Caco-2 (cell line): ENCODE measurements around the gene UBA1. TPM values are rescaled to one million over a fixed set of nuclear protein-coding genes. Genes with fewer than 3 reads are reported as not detected.
A peak's percentile ranks its signal among the peaks of the same experiment; 100 is the strongest.

Experiments used
- BruUV-seq: library from RNA; stranded (reverse); fragments of 400-500 nt; replicated peaks from 2 replicates; lab custom pipeline; 2021; lab: Mats Ljungman, UMichigan
- CTCF ChIA-PET: fragments of 300-600 bp; sonication (Branson Sonifier 250); formaldehyde crosslinking; loops from one replicate; lab custom pipeline; 2022; ENCODE audit warnings: antibody characterized with exemption; lab: Charles Lee
- POLR2A ChIA-PET: fragments of 300-600 bp; sonication (Branson Sonifier 250); formaldehyde crosslinking; loops from one replicate; lab custom pipeline; 2022; ENCODE audit warnings: antibody characterized with exemption; lab: Charles Lee
- DNase-seq, 2 experiments: peaks; one replicate each; pipeline versions ENCODE4 v3.0.0 to v3.0.0-alpha.2; 2020 to 2022
- H3K27me3 ChIP-seq: replicated peaks from 2 replicates; pipeline ENCODE4 v1.6.0; 2011; ENCODE audit warnings: low read length; ENCODE audit not compliant: control insufficient read depth, insufficient read depth
- H3K36me3 ChIP-seq: 2 replicates; pipeline ENCODE4 v1.5.1; 2011; ENCODE audit warnings: low read length; ENCODE audit not compliant: control insufficient read depth, insufficient read depth
- H3K4me1 ChIP-seq: fragments of 250-450 bp; sonication (Bioruptor Pico); 2 replicates; pipeline ENCODE4 v1.5.1; 2020; ENCODE audit warnings: mild to moderate bottlenecking
- H3K4me3 ChIP-seq: 2 replicates; pipeline ENCODE4 v1.5.1; 2011; ENCODE audit warnings: low read depth, mild to moderate bottlenecking, control low read depth, low read length
- H3K9me3 ChIP-seq: fragments of 250-450 bp; sonication (Bioruptor Pico); 2 replicates; pipeline ENCODE4 v1.5.1; 2020; ENCODE audit warnings: mild to moderate bottlenecking, moderate library complexity
- H3K27ac Mint-ChIP-seq: one replicate; pipeline ENCODE4 v1.8.0; 2022; ENCODE audit warnings: mixed read lengths; ENCODE audit not compliant: unreplicated experiment
- H3K27me3 Mint-ChIP-seq: one replicate; pipeline ENCODE4 v1.8.0; 2022; ENCODE audit warnings: mixed read lengths; ENCODE audit not compliant: insufficient read depth, unreplicated experiment
- H3K36me3 Mint-ChIP-seq: one replicate; pipeline ENCODE4 v1.8.0; 2022; ENCODE audit warnings: mild to moderate bottlenecking, mixed read lengths; ENCODE audit not compliant: insufficient read depth, unreplicated experiment
- H3K4me1 Mint-ChIP-seq: one replicate; pipeline ENCODE4 v1.8.0; 2022; ENCODE audit warnings: low read depth, mixed read lengths; ENCODE audit not compliant: unreplicated experiment
- H3K4me3 Mint-ChIP-seq: one replicate; pipeline ENCODE4 v1.8.0; 2022; ENCODE audit warnings: mild to moderate bottlenecking, moderate library complexity, mixed read lengths; ENCODE audit not compliant: unreplicated experiment
- H3K9me3 Mint-ChIP-seq: one replicate; pipeline ENCODE4 v1.8.0; 2022; ENCODE audit warnings: mixed read lengths; ENCODE audit not compliant: unreplicated experiment
- CTCF ChIP-seq, 2 experiments: fragments of 200-600 bp in 1 of 2; IDR thresholded peaks; 1 replicate in 1 of 2; 2 replicates in 1 of 2; pipeline versions ENCODE4 v1.5.1 to v1.8.0; 2011 to 2022; ENCODE audit warnings: antibody characterized with exemption in 1 of 2, control low read depth in 1 of 2, inconsistent platforms in 1 of 2, low read depth in 1 of 2, low read length in 1 of 2, mild to moderate bottlenecking in 1 of 2, moderate library complexity in 1 of 2; ENCODE audit not compliant: insufficient read depth in 1 of 2, severe bottlenecking in 1 of 2, unreplicated experiment in 1 of 2
- intact Hi-C: fragments of 100-400 bp; cut with micrococcal nuclease; formaldehyde crosslinking; loops from one replicate; pipeline ENCODE4 v1.10.0; 2022; ENCODE audit not compliant: unreplicated experiment
- total RNA-seq: library from RNA; stranded (reverse); gene quantifications from 2 replicates; pipeline ENCODE4 v1.2.3, GENCODE V29; 2022

UBA1 gene
- total RNA-seq, 1 experiment from 2014 or later, result 156 TPM

DNA sequence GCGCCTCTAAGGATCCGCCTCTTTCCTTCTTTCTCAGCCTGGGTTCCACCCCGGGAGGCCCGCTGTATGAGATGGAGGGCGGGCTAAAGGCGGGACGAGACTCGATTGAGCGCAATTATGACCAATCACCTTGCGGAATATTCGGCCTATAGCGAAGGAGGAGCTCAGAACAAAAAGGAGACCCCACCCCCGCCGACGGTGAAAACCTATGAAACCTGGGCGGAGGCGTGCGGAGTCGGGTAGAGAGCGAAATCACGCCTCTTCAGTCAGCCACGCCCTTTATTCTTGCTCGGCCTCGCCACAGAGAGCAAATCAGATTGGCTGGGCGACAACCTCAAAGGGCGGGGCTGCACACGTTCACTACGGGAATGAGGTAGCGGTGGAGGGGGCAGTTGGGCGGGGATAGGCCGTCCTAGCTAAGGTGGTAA lies 24.2 kb downstream of the UBA1 start:
- H3K4me1 ChIP-seq, result no peaks in the 10 kb centered on the region
- Mint-ChIP-seq H3K4me1 (peaks cover 32% of the 10 kb centered on the region), H3K4me3 (peak overlapping the region; percentile 84), H3K36me3 (peaks cover 69% of the 10 kb centered on the region), H3K27me3 (no peaks in the 10 kb centered on the region), H3K27ac (peak overlapping the region; percentile 91), H3K9me3 (no peaks in the 10 kb centered on the region)
- DNase-seq, result peak; percentile 96 to 97
- peak overlapping the region; percentile 49 for H3K4me3 ChIP-seq
- CTCF ChIA-PET, result interaction anchor here (0.5 to 1.3 kb wide), 7 partner anchors 14 to 323 kb away, joined by 3 to 9 read pairs (median 3); partner anchors contain the start of genes NDUFB11 and RBM10
- no peak for TF ChIP-seq CTCF (IDR thresholded peaks at IDR 0.05; ENCODE audit: insufficient read depth in 1 of 2, low read depth in 1 of 2, low read length in 1 of 2, severe bottlenecking in 1 of 2, unreplicated experiment in 1 of 2)
- intact Hi-C loops, result loop anchor here (1.0 to 10.0 kb wide), 4 partner anchors 15 to 437 kb away; partner anchors contain the start of genes ELK1, USP11 and UXT
- H3K27me3 ChIP-seq, result no peaks in the 10 kb centered on the region
- no peaks in the 10 kb centered on the region for H3K9me3 ChIP-seq
- peaks cover 3% of the 10 kb centered on the region for H3K36me3 ChIP-seq
- no TSS peak for BruUV-seq
- POLR2A ChIA-PET, result interaction anchor here (0.6 to 3.0 kb wide), 10 partner anchors 11 to 338 kb away, joined by 3 to 35 read pairs (median 6); partner anchors contain the start of genes NDUFB11, RBM10 and USP11

- TSS peak; percentile 28 for BruUV-seq
- CTCF ChIA-PET, result interaction anchor here (0.6 to 1.3 kb wide), 6 partner anchors 15 to 305 kb away, joined by 3 to 9 read pairs (median 3); partner anchors contain the start of genes NDUFB11 and RBM10
These were observed 24.8 kb downstream of the UBA1 start, which contains the start of gene CDK16 for GRCh38 chrX:47218280-47218919. TSS of gene CDK16 (plus strand) at chrX:47218681. CDS start at chrX:47223558, 4,877 bp downstream.

More at GRCh38 chrX:47218280-47218919, 24.8 kb downstream of the UBA1 start, which contains the start of gene CDK16:
- Histone ChIP-seq H3K9me3 (no peaks in the 10 kb centered on the region), H3K4me1 (no peaks in the 10 kb centered on the region), H3K36me3 (peaks cover 5% of the 10 kb centered on the region), H3K4me3 (peak within 1 kb of the TSS; percentile 49), H3K27me3 (no peaks in the 10 kb centered on the region)
- DNase-seq, result peak; percentile 72 to 76
- POLR2A ChIA-PET, result interaction anchor here (0.6 to 3.0 kb wide), 9 partner anchors 11 to 338 kb away, joined by 3 to 35 read pairs (median 6); partner anchors contain the start of genes NDUFB11, RBM10 and USP11
- peak within 1 kb of the TSS; percentile 84 for H3K4me3 Mint-ChIP-seq
- peaks cover 32% of the 10 kb centered on the region for H3K4me1 Mint-ChIP-seq
- peaks cover 67% of the 10 kb centered on the region for H3K36me3 Mint-ChIP-seq
- no peak for TF ChIP-seq CTCF (IDR thresholded peaks at IDR 0.05; ENCODE audit: insufficient read depth in 1 of 2, low read depth in 1 of 2, low read length in 1 of 2, severe bottlenecking in 1 of 2, unreplicated experiment in 1 of 2)
- H3K27ac Mint-ChIP-seq, result peak within 1 kb of the TSS; percentile 91
- no peaks in the 10 kb centered on the region for H3K9me3 Mint-ChIP-seq
- intact Hi-C loops, result loop anchor here (1.0 to 10.0 kb wide), 4 partner anchors 14 to 436 kb away; partner anchors contain the start of genes ELK1, USP11 and UXT
- H3K27me3 Mint-ChIP-seq, result no peaks in the 10 kb centered on the region
